HepG2 (cell line): ENCODE data around the gene PLCD4. TPM values are rescaled to one million over a fixed set of nuclear protein-coding genes. Genes with fewer than 3 reads are reported as not detected.

Experiments
- ARID2 ChIP-seq: sonication (generic); formaldehyde crosslinking; IDR thresholded peaks from 2 replicates; pipeline ENCODE4 v1.8.1; 2022; ENCODE audit warnings: mild to moderate bottlenecking, missing genetic modification reagents, borderline replicate concordance
- GATAD2A ChIP-seq: IDR thresholded peaks from 2 replicates; pipeline ENCODE4 v1.6.1; 2016
- HOXA3 ChIP-seq: sonication (generic); formaldehyde crosslinking; IDR thresholded peaks from 2 replicates; pipeline ENCODE4 v1.5.0; 2020; ENCODE audit warnings: missing genetic modification reagents
- MAX ChIP-seq: IDR thresholded peaks from 2 replicates; pipeline ENCODE4 v1.6.1; 2012; ENCODE audit warnings: inconsistent platforms
- NFAT5 ChIP-seq: sonication (generic); formaldehyde crosslinking; IDR thresholded peaks from 2 replicates; pipeline ENCODE4 v1.4.0; 2020; ENCODE audit warnings: missing genetic modification reagents
- SIN3A ChIP-seq: IDR thresholded peaks from 2 replicates; pipeline ENCODE4 v1.6.1; 2011; ENCODE audit warnings: low read depth, mild to moderate bottlenecking, control low read depth, low read length, borderline replicate concordance
- TOPORS ChIP-seq: sonication (generic); formaldehyde crosslinking; IDR thresholded peaks from 2 replicates; pipeline ENCODE4 v1.8.0; 2023; ENCODE audit warnings: mild to moderate bottlenecking, missing genetic modification reagents
- TSC22D2 ChIP-seq: sonication (generic); formaldehyde crosslinking; IDR thresholded peaks from 2 replicates; pipeline ENCODE4 v1.5.1; 2020; ENCODE audit warnings: missing genetic modification reagents, mild to moderate bottlenecking, borderline replicate concordance
- ZBTB42 ChIP-seq: sonication (generic); formaldehyde crosslinking; IDR thresholded peaks from 2 replicates; pipeline ENCODE4 v1.5.0; 2020; ENCODE audit warnings: mild to moderate bottlenecking, missing genetic modification reagents
- ZEB1 ChIP-seq: IDR thresholded peaks from 2 replicates; pipeline ENCODE4 v1.6.1; 2012; ENCODE audit warnings: mild to moderate bottlenecking, low read depth, inconsistent platforms; ENCODE audit not compliant: insufficient replicate concordance
- ZMYM2 ChIP-seq: sonication (generic); formaldehyde crosslinking; IDR thresholded peaks from 2 replicates; pipeline ENCODE4 v1.8.0; 2022; ENCODE audit warnings: mild to moderate bottlenecking, missing genetic modification reagents
- ZNF121 ChIP-seq: sonication (generic); formaldehyde crosslinking; IDR thresholded peaks from 2 replicates; pipeline ENCODE4 v1.5.0; 2020; ENCODE audit warnings: mild to moderate bottlenecking, missing genetic modification reagents
- ZNF317 ChIP-seq: sonication (generic); formaldehyde crosslinking; IDR thresholded peaks from 2 replicates; pipeline ENCODE4 v1.5.0; 2020; ENCODE audit warnings: mild to moderate bottlenecking, missing genetic modification reagents
- ZNF318 ChIP-seq: sonication (generic); formaldehyde crosslinking; IDR thresholded peaks from 2 replicates; pipeline ENCODE4 v1.4.0; 2020; ENCODE audit warnings: mild to moderate bottlenecking, missing genetic modification reagents
- ZNF724P ChIP-seq: sonication (generic); formaldehyde crosslinking; IDR thresholded peaks from 2 replicates; pipeline ENCODE4 v1.8.0; 2022; ENCODE audit warnings: missing genetic modification reagents, borderline replicate concordance
- ZNF749 ChIP-seq: sonication (generic); formaldehyde crosslinking; IDR thresholded peaks from 2 replicates; pipeline ENCODE4 v1.8.0; 2022; ENCODE audit warnings: mild to moderate bottlenecking, missing genetic modification reagents, moderate library complexity, borderline replicate concordance
- polyA plus RNA-seq, 8 experiments: library from polyadenylated mRNA; depleted of rRNA in 3 of 8; stranded (reverse) in 7 of 8; unstranded in 1 of 8; fragments of >200 nt; fragmentation: Illumina TruSeq in 4 of 8; extraction: Trizol in 4 of 8; gene quantifications; 2 replicates each; pipeline versions ENCODE4 v1.2.1 to v1.2.3, GENCODE V29; 2011 to 2016; ENCODE audit warnings: low read depth in 4 of 8, missing spikeins in 1 of 8, mixed read lengths in 1 of 8; ENCODE audit not compliant: insufficient read depth in 1 of 8
- total RNA-seq, 5 experiments: library from RNA; depleted of rRNA; stranded (reverse); fragments of >200 nt; fragmentation: Illumina TruSeq; extraction: Trizol; gene quantifications; 2 replicates each; pipeline ENCODE4 v1.2.3, GENCODE V29; 2016; ENCODE audit warnings: low read depth in 1 of 5

Gene PLCD4
- total and polyA plus RNA-seq, 2 of the 13 experiments (the other 11 are each of a cell fraction or from before 2014, with no cell fraction given) = 0.26 TPM; not detected in 1

DNA sequence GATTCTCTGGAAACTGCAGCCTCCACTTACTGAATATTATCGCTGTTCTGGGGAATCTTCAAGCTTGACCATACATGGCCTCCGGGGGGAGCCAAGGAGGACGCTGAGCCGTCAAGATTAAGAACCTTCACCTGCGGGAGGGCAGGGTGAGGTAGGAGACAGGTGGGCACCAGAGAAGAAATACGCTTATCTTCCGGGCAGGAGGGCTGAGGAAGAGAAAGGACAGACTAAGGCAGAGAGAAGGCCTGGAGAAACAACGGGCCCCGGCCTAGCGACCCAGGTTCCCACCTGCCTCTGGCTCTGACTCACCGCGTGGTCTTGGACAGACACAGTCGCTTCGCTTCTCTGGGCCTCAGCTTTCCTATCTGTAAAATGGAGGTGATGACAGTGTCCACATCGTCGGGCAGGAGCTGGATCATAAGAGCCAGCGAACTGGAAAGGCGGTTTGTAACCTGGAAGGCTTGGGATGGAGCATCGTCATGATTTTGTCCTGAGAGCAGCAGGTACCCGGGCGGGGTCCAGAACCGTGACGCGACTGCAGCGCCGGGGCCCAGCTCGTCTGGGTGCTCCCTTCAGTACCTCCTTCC lies 51.1 kb downstream of the PLCD4 start (continued):
- TF ChIP-seq NFAT5 (peak; percentile 22; the same call in 1 of the 2 replicates), ZNF724P (CRISPR knock-in tag) (0 out of 2 replicates have a peak, but pooled peaks have one; percentile 58), HOXA3 (CRISPR knock-in tag) (0 out of 2 replicates have a peak, but pooled peaks have one; percentile 15), ARID2 (peak; percentile 41), ZBTB42 (CRISPR knock-in tag) (peak; percentile 43; the same call in 1 of the 2 replicates), ZNF121 (no peak), ZMYM2 (CRISPR knock-in tag) (0 out of 2 replicates have a peak, but pooled peaks have one; percentile 28), ZEB1 (peak; percentile 79), MAX (peak; percentile 64; the same call in 1 of the 2 replicates), GATAD2A (0 out of 2 replicates have a peak, but pooled peaks have one; percentile 35), TSC22D2 (no peak), TOPORS (CRISPR knock-in tag) (peak; percentile 18; the same call in 1 of the 2 replicates), ZNF749 (CRISPR knock-in tag) (no peak), ZNF318 (CRISPR knock-in tag) (0 out of 2 replicates have a peak, but pooled peaks have one; percentile 11), ZNF317 (CRISPR knock-in tag) (no peak), SIN3A (0 out of 2 replicates have a peak, but pooled peaks have one; percentile 19)
